K562 (cell line): ENCODE results near the gene BTBD1. TPM values are rescaled to one million over a fixed set of nuclear protein-coding genes. Genes with fewer than 3 reads are reported as not detected.

Experiments
- BRD9 ChIP-seq: fragments of 450-650 bp; IDR thresholded peaks from 2 replicates; pipeline ENCODE4 v1.6.1; 2018; ENCODE audit warnings: low read depth; ENCODE audit not compliant: partially characterized antibody
- CSDE1 ChIP-seq, 2 experiments: fragments of 450-650 bp; IDR thresholded peaks; 2 replicates each; pipeline ENCODE4 v1.6.1; 2016; ENCODE audit warnings: mild to moderate bottlenecking in 1 of 2
- ESRRA ChIP-seq: fragments of 450-650 bp; IDR thresholded peaks from 2 replicates; pipeline ENCODE4 v1.6.1; 2014; ENCODE audit warnings: low read depth, mild to moderate bottlenecking, moderate library complexity, borderline replicate concordance
- GTF2E2 ChIP-seq: fragments of 200-800 bp; sonication (Bioruptor generic); IDR thresholded peaks from 2 replicates; pipeline ENCODE4 v1.6.1; 2016; ENCODE audit warnings: missing genetic modification characterization, missing compliant biosample characterization
- ILK ChIP-seq: fragments of 450-650 bp; IDR thresholded peaks from 2 replicates; pipeline ENCODE4 v1.6.1; 2016; ENCODE audit warnings: missing genetic modification characterization, low read depth, mild to moderate bottlenecking, missing compliant biosample characterization, moderate library complexity, borderline replicate concordance
- IRF2 ChIP-seq: sonication (generic); formaldehyde crosslinking; IDR thresholded peaks from 2 replicates; pipeline ENCODE4 v1.8.1; 2022; ENCODE audit warnings: mild to moderate bottlenecking, missing genetic modification reagents
- MYNN ChIP-seq, 2 experiments: sonication (generic); formaldehyde crosslinking in 1 of 2; IDR thresholded peaks; 2 replicates each; pipeline versions ENCODE4 v1.5.0 to v1.6.1; 2016 to 2020; ENCODE audit warnings: antibody characterized with exemption in 1 of 2, missing genetic modification reagents in 1 of 2
- NFATC3 ChIP-seq: fragments of 450-650 bp; IDR thresholded peaks from 2 replicates; pipeline ENCODE4 v1.6.1; 2017; ENCODE audit warnings: mild to moderate bottlenecking
- NFIX ChIP-seq: fragments of 250-450 bp; sonication (Bioruptor Pico); IDR thresholded peaks from 2 replicates; pipeline ENCODE4 v1.4.0; 2020; ENCODE audit warnings: low read depth, mild to moderate bottlenecking, moderate library complexity
- NFXL1 ChIP-seq: fragments of 450-650 bp; formaldehyde crosslinking; IDR thresholded peaks from 2 replicates; pipeline ENCODE4 v1.4.0; 2021; ENCODE audit warnings: mild to moderate bottlenecking
- POLR2A ChIP-seq: fragments of 450-650 bp; conservative IDR thresholded peaks from 2 replicates; pipeline ENCODE4 v1.6.1; 2016
- PURB ChIP-seq: sonication (generic); formaldehyde crosslinking; IDR thresholded peaks from 2 replicates; pipeline ENCODE4 v1.9.0; 2021; ENCODE audit warnings: low read depth, mild to moderate bottlenecking, missing genetic modification reagents
- ZEB2 ChIP-seq: fragments of 450-650 bp; IDR thresholded peaks from 2 replicates; pipeline ENCODE4 v1.6.1; 2016
- polyA plus RNA-seq, 8 experiments: library from polyadenylated mRNA; depleted of rRNA in 4 of 8; stranded (reverse) in 5 of 8; unstranded in 3 of 8; fragments of >200 nt; fragmentation: Nextera tagmentation in 2 of 8; fragmentation: Illumina TruSeq in 1 of 8; extraction: Ambion mirVana in 2 of 8; extraction: Trizol in 1 of 8; gene quantifications; 2 replicates each; pipeline versions ENCODE4 v1.2.1 to v1.2.3, GENCODE V29; 2011 to 2014; ENCODE audit warnings: inconsistent platforms in 1 of 8, missing spikeins in 1 of 8
- total RNA-seq, 7 experiments: library from RNA; depleted of rRNA in 6 of 7; stranded (reverse); fragments of >200 nt in 6 of 7; fragmentation: Illumina TruSeq in 2 of 7; extraction: Trizol in 2 of 7; gene quantifications; 2 replicates each; pipeline versions ENCODE4 v1.2.1 to v1.2.3, GENCODE V29; 2011 to 2021; ENCODE audit warnings: low replicate concordance in 1 of 7
- TF ChIP-seq, protein P1 (sequence below): fragments of 250-450 bp; sonication (Bioruptor Pico); IDR thresholded peaks from 2 replicates; pipeline ENCODE4 v1.8.0; 2021; ENCODE audit warnings: moderate library complexity, mild to moderate bottlenecking, inconsistent platforms
- TF ChIP-seq, protein P2 (sequence below): sonication (generic); formaldehyde crosslinking; IDR thresholded peaks from 2 replicates; pipeline ENCODE4 v1.8.0; 2022; ENCODE audit warnings: mild to moderate bottlenecking, missing genetic modification reagents
- TF ChIP-seq, protein P3 (sequence below): fragments of 450-650 bp; IDR thresholded peaks from 2 replicates; pipeline ENCODE4 v1.7.1; 2018; ENCODE audit warnings: mild to moderate bottlenecking, low read depth; ENCODE audit not compliant: partially characterized antibody

The BTBD1 gene
- total and polyA plus RNA-seq, 9 of the 15 experiments (the other 6 are each of a cell fraction or from before 2014, with no cell fraction given) = 19.4 to 106 (median 90.4) TPM

DNA sequence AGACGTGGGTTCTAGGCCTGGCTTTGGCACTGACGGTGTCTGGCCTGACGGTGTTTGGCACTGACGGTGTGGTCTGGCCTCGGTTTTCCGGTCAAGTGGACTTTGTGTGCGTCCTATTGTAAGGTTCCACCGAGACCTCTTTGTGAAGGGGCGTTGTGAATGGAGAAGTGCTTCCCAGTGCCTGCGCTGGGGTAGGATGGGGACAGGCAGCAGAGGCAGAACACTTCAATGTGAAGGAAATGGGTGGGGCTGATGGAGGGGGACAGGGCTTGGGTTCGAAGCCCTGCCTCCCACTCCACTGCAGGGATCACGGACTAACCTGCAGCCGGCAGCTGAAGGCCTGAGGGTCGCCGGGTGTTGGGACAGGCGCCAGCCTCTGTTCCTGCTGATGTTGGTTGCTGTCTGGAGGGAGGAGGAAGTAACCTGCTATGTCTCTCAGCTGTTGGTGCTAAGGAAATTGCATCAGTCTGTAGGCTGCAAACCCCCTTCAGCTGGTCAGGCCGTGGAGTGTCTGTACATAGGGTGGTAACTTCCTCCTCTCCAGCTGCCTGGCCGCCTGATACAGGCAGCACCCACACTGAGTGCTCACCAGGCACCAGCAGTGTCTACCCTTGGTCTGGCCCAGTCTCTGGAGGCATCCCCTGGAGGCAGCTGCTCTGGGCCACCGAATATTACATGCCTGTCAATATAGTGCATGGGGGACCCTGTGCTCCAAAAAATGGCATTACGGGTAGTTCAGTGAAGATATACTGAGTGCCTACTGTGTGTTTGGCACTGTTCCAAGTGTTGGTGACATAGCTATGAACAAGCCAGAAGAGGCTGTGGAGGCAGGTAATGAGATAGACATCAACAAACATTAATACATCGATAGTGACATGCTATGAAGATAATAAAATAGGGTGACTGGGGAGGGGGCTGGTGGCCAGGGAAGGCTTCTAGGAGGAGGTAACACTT, 41.5 kb upstream of the BTBD1 start (continued):
- peak; percentile 24; the same call in 1 of the 2 replicates for TF ChIP-seq ESRRA
- peak; percentile 57; the same call in 1 of the 2 replicates for TF ChIP-seq MYNN (IDR thresholded peaks at IDR 0.05)
- no peak for TF ChIP-seq MYNN (CRISPR knock-in tag; IDR thresholded peaks at IDR 0.05)
- no peak for TF ChIP-seq NFXL1 (CRISPR knock-in tag)
- TF ChIP-seq, protein P1, sequence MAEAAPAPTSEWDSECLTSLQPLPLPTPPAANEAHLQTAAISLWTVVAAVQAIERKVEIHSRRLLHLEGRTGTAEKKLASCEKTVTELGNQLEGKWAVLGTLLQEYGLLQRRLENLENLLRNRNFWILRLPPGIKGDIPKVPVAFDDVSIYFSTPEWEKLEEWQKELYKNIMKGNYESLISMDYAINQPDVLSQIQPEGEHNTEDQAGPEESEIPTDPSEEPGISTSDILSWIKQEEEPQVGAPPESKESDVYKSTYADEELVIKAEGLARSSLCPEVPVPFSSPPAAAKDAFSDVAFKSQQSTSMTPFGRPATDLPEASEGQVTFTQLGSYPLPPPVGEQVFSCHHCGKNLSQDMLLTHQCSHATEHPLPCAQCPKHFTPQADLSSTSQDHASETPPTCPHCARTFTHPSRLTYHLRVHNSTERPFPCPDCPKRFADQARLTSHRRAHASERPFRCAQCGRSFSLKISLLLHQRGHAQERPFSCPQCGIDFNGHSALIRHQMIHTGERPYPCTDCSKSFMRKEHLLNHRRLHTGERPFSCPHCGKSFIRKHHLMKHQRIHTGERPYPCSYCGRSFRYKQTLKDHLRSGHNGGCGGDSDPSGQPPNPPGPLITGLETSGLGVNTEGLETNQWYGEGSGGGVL (CRISPR knock-in tag) = no peak
- TF ChIP-seq, protein P2, sequence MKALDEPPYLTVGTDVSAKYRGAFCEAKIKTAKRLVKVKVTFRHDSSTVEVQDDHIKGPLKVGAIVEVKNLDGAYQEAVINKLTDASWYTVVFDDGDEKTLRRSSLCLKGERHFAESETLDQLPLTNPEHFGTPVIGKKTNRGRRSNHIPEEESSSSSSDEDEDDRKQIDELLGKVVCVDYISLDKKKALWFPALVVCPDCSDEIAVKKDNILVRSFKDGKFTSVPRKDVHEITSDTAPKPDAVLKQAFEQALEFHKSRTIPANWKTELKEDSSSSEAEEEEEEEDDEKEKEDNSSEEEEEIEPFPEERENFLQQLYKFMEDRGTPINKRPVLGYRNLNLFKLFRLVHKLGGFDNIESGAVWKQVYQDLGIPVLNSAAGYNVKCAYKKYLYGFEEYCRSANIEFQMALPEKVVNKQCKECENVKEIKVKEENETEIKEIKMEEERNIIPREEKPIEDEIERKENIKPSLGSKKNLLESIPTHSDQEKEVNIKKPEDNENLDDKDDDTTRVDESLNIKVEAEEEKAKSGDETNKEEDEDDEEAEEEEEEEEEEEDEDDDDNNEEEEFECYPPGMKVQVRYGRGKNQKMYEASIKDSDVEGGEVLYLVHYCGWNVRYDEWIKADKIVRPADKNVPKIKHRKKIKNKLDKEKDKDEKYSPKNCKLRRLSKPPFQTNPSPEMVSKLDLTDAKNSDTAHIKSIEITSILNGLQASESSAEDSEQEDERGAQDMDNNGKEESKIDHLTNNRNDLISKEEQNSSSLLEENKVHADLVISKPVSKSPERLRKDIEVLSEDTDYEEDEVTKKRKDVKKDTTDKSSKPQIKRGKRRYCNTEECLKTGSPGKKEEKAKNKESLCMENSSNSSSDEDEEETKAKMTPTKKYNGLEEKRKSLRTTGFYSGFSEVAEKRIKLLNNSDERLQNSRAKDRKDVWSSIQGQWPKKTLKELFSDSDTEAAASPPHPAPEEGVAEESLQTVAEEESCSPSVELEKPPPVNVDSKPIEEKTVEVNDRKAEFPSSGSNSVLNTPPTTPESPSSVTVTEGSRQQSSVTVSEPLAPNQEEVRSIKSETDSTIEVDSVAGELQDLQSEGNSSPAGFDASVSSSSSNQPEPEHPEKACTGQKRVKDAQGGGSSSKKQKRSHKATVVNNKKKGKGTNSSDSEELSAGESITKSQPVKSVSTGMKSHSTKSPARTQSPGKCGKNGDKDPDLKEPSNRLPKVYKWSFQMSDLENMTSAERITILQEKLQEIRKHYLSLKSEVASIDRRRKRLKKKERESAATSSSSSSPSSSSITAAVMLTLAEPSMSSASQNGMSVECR (CRISPR knock-in tag) = peak; percentile 72
- 0 out of 2 replicates have a peak, but pooled peaks have one; percentile 25 for TF ChIP-seq GTF2E2 (tag)
- no peak for TF ChIP-seq CSDE1 (IDR thresholded peaks at IDR 0.05)
- TF ChIP-seq NFATC3 = no peak
- no peak for TF ChIP-seq BRD9
- TF ChIP-seq ZEB2 = no peak
- no peak for TF ChIP-seq IRF2 (CRISPR knock-in tag)
- TF ChIP-seq, protein P3, sequence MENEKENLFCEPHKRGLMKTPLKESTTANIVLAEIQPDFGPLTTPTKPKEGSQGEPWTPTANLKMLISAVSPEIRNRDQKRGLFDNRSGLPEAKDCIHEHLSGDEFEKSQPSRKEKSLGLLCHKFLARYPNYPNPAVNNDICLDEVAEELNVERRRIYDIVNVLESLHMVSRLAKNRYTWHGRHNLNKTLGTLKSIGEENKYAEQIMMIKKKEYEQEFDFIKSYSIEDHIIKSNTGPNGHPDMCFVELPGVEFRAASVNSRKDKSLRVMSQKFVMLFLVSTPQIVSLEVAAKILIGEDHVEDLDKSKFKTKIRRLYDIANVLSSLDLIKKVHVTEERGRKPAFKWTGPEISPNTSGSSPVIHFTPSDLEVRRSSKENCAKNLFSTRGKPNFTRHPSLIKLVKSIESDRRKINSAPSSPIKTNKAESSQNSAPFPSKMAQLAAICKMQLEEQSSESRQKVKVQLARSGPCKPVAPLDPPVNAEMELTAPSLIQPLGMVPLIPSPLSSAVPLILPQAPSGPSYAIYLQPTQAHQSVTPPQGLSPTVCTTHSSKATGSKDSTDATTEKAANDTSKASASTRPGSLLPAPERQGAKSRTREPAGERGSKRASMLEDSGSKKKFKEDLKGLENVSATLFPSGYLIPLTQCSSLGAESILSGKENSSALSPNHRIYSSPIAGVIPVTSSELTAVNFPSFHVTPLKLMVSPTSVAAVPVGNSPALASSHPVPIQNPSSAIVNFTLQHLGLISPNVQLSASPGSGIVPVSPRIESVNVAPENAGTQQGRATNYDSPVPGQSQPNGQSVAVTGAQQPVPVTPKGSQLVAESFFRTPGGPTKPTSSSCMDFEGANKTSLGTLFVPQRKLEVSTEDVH = no peak
- peak; percentile 78 for TF ChIP-seq NFIX (CRISPR knock-in tag)
- no peak for TF ChIP-seq POLR2A
- no peak for TF ChIP-seq PURB
- TF ChIP-seq ILK (tag) = no peak
